GM18505 (cell line): ENCODE results near the gene JMJD6.
A peak's percentile ranks its signal among the peaks of the same experiment; 100 is the strongest.

Experiments
- ATAC-seq: cut with Tn5 transposase; IDR thresholded peaks from one replicate; pipeline ENCODE4 v1.9.1; 2021; ENCODE audit not compliant: unreplicated experiment
- POLR2A ChIP-seq: IDR thresholded peaks from 4 replicates; pipeline ENCODE4 v1.6.1; 2011; ENCODE audit warnings: borderline replicate concordance; ENCODE audit not compliant: insufficient read depth, insufficient read length; ENCODE audit errors: extremely low read depth

Gene JMJD6

DNA sequence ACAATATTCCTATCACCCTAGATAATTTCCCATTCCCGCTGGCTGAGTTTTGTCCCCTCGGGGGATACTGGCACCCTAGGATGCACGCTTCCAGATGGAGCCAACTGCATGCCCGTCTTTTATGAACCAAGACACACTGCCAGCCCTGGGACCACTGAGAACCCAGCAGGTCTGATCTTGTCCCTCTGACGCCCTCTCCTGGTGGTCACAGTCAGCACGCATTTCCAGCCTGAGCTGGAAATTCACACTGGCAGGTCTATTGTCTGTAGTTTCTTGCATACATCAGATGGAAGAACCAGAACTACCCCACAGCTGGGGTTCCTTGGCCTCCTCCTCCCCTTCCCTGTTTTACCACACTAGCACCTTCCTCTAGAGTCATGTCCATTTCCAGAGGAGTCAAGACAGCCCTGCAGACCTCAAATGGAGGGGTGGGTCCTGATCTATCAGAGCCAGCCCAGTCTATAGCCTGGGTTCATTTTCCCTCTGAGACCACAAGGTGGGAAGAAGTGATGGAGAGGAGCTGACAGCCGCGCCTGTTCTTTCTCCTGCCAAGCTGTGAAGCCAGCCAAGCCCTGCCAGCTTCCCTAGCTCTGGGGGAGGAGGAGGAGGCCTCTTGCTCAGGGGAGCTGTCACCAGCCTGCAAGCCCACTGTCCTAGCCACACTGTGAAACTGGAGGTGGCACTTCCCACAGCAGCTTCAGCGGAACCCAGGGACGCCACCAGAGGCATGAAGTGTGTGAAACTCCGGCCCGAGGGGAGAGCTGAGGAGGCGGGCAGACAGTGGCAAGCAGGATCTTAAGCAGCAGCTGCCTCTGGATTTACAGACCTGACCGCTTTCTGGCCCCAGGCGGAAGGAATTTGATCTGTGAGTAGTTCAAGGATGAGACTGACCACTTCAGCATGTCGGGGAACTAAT, 44.9 kb downstream of the JMJD6 start:
- TF ChIP-seq POLR2A = no peak
- no peak for ATAC-seq

- no peak for ATAC-seq
- no peak for TF ChIP-seq POLR2A
These were observed 47.2 kb downstream of the JMJD6 start for GRCh38 chr17:76679239-76679638.

DNA sequence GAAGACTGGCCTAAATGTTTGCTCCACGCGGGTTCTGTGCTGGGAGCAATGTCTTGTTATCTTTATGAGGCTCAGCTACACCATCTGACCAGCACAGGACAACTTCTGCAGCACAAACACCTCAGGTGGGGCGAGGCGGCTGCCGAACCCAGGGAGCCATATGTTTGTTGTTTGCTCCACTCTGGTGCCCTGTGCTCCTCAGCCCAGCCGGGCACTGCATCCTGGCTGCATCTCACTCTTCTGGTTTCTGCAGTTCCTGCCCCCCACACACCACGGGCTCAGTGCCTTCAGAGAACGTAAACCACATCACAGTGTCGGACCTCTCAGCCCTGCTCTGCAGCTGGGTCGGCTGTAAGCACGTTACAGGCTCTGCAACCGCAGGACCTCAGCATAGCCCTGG, 48.1 kb downstream of the JMJD6 start:
- no peak for ATAC-seq
- TF ChIP-seq POLR2A = no peak

DNA sequence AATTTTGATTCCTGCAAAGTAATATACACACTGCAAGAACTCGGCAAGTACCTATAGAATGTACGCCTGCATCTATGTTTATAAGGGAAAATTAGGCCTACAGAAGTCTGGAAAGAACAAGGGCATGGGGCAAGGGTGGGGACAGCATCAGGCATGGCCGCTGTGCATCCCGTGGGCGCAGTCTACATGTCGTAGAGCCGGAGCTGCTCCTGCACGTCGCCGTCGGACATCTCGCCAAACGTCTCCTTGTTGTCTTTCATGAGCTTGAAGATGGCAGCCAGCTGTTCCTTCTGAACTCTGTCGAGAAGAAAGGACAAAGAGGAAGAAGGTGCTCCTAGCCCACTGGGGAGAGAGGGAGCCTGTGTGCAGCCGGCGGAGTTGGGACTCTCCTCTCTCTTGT, 49.0 kb downstream of the JMJD6 start:
- no peak for ATAC-seq
- TF ChIP-seq POLR2A = no peak

GRCh38 chr17:76676629-76677028, 49.8 kb downstream of the JMJD6 start:
- ATAC-seq = no peak
- no peak for TF ChIP-seq POLR2A

DNA sequence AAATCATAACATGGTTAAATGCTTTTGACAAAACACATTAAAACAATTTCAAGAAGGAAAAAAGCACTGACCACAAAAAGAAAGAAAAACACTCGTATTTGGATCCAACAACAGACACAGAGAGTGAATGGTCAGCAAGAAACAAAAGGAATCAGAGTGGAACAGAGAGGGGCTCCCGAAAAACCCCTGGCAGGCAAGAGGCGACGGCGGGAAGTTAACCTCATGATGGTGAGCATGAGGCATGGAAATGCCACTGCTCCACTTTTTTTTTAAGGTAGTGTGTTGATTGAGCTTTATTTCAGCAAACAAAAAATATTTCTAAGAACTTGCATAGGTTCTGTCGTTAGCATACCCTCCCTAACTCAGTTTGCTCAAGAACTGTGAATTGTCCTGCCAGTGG, 50.8 kb downstream of the JMJD6 start:
- no peak for TF ChIP-seq POLR2A
- no peak for ATAC-seq

DNA sequence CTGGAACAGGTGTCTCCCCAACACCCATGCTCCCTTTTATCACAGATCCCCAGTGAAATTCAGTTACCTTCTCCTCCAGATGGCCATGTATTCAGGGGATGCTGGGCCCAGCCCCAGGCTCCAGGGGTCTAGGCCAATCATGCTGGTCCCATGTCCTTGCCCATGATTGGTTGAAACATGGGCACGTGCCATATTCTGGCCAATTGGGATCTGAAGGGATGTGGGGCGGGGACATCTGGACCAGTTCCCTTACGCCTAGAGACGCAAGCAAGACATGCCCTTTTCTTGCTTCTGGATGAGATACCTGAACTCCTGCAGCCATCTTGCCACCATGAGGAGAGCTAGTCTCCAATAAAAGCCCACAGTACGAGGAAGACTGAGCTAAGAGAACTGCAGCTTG, 51.8 kb downstream of the JMJD6 start:
- no peak for TF ChIP-seq POLR2A
- no peak for ATAC-seq

DNA sequence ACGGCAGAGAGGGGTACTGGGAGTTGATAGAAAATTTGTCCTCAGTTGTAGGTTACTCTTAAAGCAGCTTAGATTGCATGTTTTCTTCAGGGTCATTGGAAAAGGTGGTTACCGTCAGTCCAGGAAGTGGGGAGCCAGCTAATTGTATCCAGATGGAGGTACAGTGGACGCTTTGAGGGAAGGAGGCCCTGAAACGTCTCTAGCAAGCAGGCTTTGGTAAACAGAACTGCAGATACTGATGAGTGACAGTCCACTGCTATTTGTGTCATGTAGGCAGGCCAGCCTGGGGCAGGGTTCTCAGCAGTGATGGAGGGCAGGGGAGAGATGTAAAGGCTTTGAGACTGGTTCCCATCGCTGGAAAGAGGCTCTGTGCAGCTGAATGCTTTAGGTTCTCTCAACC, 52.7 kb downstream of the JMJD6 start:
- no peak for TF ChIP-seq POLR2A
- ATAC-seq = no peak

GRCh38 chr17:76672892-76673291, 53.5 kb downstream of the JMJD6 start:
- no peak for TF ChIP-seq POLR2A
- no peak for ATAC-seq

GRCh38 chr17:76672270-76672851, 54.0 kb downstream of the JMJD6 start:
- no peak for TF ChIP-seq POLR2A
- ATAC-seq = no peak

GRCh38 chr17:76671912-76672262, 54.5 kb downstream of the JMJD6 start:
- peak; percentile 77 for TF ChIP-seq POLR2A
- ATAC-seq = no peak

GRCh38 chr17:76671123-76671911, 55.1 kb downstream of the JMJD6 start:
- peak; percentile 97 for ATAC-seq
- peak; percentile 77 for TF ChIP-seq POLR2A

DNA sequence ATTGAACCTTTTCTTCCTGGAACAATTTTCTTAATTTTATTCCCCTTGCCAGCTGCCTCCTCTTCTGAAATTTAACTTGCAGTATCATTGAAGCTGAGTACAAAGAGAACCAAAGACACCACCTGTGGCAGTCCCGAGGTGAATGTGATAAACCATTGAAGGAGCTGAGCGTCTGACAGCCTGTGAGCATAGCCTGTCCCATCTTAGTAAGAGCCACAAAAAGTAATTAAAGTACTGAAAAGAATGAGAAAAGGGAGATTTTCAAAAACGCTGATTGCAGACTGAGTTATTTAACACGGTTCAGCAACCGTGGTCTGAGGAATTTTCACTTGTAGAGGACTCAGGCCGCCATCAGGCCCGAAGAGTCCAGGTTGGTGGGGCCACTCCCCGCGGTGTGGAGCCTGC, 55.7 kb downstream of the JMJD6 start:
- TF ChIP-seq POLR2A = no peak
- ATAC-seq = no peak
